ENCODE data around the gene USP9X. TPM values are rescaled to one million over a fixed set of nuclear protein-coding genes. Genes with fewer than 3 reads are reported as not detected.
"Not testable (repeated sequence)": the region's sequence is repeated elsewhere in the genome, so short reads cannot be mapped to it uniquely, and the experiment has no call there.

Gene USP9X
- polyA plus RNA-seq, 1 experiment, result 18.9 TPM

- TF ChIP-seq CTCF (IDR thresholded peaks at IDR 0.05; ENCODE audit: insufficient read depth, low read depth, low read length), result peak; percentile 61
- H3K36me3 ChIP-seq (ENCODE audit: control insufficient read depth, insufficient read depth, low read length), result no peaks in the 10 kb centered on the region
- ChIA-PET POLR2A (no interaction called here), CTCF (no interaction called here)
- no peak for DNase-seq (ENCODE audit: low read depth)
- H3K27me3 ChIP-seq (ENCODE audit: control insufficient read depth, insufficient read depth, low read length), result no peaks in the 10 kb centered on the region
- H3K4me3 ChIP-seq (ENCODE audit: low read depth, low read length), result peak overlapping the region; percentile 48
These were observed 190.7 kb downstream of the USP9X start for GRCh38 chrX:41275661-41276609.

- Histone ChIP-seq H3K27me3 (ENCODE audit: control insufficient read depth, insufficient read depth, low read length) (no peaks in the 10 kb centered on the region), H3K36me3 (ENCODE audit: control insufficient read depth, insufficient read depth, low read length) (no peaks in the 10 kb centered on the region), H3K4me3 (ENCODE audit: low read depth, low read length) (peak overlapping the region; percentile 48; the same call in 1 of the 2 replicates)
- CTCF ChIA-PET, result interaction anchor here (0.8 kb wide), 1 partner anchor 483 kb away, joined by 3 read pairs; no protein-coding TSS in a partner anchor
- DNase-seq (ENCODE audit: low read depth), result no peak
- POLR2A ChIA-PET, result no interaction called here
- TF ChIP-seq CTCF (IDR thresholded peaks at IDR 0.05; ENCODE audit: insufficient read depth, low read depth, low read length), result no peak
These were observed 191.6 kb downstream of the USP9X start for GRCh38 chrX:41276661-41277506.

- POLR2A ChIA-PET; H3K36me3 ChIP-seq (ENCODE audit: control insufficient read depth, insufficient read depth, low read length); DNase-seq (ENCODE audit: low read depth); H3K4me3 ChIP-seq (ENCODE audit: low read depth, low read length); H3K27me3 ChIP-seq (ENCODE audit: control insufficient read depth, insufficient read depth, low read length); CTCF ChIA-PET: not testable (repeated sequence)
These were observed 197.1 kb downstream of the USP9X start for GRCh38 chrX:41282307-41282706.

GRCh38 chrX:41285928-41286327, 200.7 kb downstream of the USP9X start:
- POLR2A ChIA-PET; H3K27me3 ChIP-seq (ENCODE audit: control insufficient read depth, insufficient read depth, low read length); CTCF ChIA-PET; H3K4me3 ChIP-seq (ENCODE audit: low read depth, low read length); DNase-seq (ENCODE audit: low read depth); H3K36me3 ChIP-seq (ENCODE audit: control insufficient read depth, insufficient read depth, low read length): not testable (repeated sequence)

Other genes starting within 250 kb of the USP9X start
- 76.2 and 89.3 TPM in 2 replicates for gene DDX3X, start 248.7 kb downstream of the USP9X start, polyA plus RNA-seq (2011; rRNA removed)